Activated effector memory CD4-positive, alpha-beta T cell treated with anti-CD3 and anti-CD28 coated beads, Interleukin-2, amount 50 U/mL, for 16 hours (primary cell): ENCODE results near the gene KIF25.
A peak's percentile ranks its signal among the peaks of the same experiment; 100 is the strongest.

Source experiments
- DNase-seq: peaks from one replicate; pipeline ENCODE4 v3.0.0-alpha.2; 2020

KIF25 gene

GRCh38 chr6:168039301-168039700 lies 41.8 kb downstream of the KIF25 start:
- DNase-seq = no peak

DNA sequence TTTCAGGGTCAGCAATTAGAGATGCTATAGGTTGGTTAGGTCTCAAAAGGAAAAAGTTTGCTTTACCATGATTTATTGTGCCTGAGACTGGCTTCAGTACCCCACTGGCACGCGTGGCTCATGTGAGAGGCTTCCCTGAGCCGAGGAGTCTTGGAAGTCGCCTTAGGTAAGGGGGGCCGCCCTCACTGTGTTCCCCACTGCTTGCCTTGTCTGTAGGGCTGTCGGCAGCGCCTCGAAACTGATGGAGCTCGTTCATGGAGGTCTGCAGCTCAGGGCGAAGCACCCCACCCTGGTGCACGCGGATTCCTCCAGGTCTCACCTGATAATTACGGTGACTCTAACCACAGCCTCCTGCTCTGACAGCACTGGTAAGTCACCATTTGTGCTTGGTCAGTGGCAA lies 42.4 kb downstream of the KIF25 start:
- DNase-seq = no peak

GRCh38 chr6:168040856-168041496 lies 43.5 kb downstream of the KIF25 start:
- no peak for DNase-seq

GRCh38 chr6:168041928-168042327 lies 44.5 kb downstream of the KIF25 start:
- no peak for DNase-seq

DNA sequence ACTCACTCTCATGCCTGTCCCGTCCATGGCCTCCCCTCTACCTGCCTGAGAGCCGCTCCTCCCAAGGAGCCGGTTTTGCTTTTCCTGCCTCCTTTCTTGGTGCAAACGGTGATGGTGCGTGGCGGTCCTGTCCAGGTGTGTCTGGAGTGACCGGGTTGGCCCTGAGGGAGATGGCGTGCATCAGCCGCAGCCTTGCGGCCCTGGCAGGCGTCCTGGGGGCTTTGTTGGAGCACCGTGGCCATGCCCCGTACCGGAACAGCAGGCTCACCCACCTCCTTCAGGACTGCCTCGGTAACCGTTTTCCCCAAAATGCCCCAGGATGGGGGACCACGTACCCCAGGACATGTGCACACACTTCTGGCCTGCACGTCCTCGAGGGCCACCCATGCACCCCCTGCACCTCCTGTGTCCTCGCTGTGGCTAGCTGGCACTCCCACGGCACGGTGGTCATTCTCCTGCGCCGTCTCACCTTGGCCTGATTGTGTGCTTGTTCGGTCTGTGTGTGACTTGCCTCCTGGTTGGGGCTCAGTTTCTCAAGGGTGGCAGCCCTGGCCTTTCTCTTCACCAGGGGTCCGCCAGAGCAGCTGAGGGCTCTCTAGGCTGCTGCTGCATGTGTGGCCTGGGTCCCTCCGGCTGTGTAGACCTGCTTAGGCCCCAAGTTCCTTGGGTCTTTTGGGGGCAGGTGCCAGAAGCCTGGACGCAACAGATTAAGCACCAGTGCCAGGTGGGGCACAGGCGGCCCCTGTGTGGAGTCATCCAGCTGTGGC lies 45.1 kb downstream of the KIF25 start:
- DNase-seq = no peak

GRCh38 chr6:168043193-168043847 lies 45.8 kb downstream of the KIF25 start:
- DNase-seq = no peak

DNA sequence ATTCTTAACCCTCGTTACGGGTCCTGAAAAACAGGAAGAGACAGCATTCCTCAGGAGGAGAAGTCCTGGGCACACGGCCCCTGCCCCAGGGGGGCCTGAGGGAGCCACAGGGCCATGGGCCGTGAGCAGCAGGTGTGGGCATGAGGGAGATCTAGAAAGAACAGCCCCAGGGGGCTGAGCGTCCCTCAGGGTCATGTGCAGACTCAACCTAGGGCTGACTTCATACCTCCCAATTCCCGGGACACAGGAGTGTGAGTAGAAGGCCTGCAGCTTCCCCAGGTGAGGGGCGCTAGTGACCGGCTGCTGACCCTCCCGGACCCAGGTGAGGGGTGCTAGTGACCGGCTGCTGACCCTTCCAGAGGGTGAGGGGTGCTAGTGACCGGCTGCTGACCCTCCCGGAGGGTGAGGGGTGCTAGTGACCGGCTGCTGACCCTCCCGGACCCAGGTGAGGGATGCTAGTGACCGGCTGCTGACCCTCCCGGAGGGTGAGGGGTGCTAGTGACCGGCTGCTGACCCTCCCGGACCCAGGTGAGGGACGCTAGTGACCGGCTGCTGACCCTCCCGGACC lies 46.5 kb downstream of the KIF25 start:
- DNase-seq = no peak

GRCh38 chr6:168044521-168045130 lies 47.2 kb downstream of the KIF25 start:
- no peak for DNase-seq

- no peak for DNase-seq
These were observed 47.7 kb downstream of the KIF25 start for GRCh38 chr6:168045141-168045691.

DNA sequence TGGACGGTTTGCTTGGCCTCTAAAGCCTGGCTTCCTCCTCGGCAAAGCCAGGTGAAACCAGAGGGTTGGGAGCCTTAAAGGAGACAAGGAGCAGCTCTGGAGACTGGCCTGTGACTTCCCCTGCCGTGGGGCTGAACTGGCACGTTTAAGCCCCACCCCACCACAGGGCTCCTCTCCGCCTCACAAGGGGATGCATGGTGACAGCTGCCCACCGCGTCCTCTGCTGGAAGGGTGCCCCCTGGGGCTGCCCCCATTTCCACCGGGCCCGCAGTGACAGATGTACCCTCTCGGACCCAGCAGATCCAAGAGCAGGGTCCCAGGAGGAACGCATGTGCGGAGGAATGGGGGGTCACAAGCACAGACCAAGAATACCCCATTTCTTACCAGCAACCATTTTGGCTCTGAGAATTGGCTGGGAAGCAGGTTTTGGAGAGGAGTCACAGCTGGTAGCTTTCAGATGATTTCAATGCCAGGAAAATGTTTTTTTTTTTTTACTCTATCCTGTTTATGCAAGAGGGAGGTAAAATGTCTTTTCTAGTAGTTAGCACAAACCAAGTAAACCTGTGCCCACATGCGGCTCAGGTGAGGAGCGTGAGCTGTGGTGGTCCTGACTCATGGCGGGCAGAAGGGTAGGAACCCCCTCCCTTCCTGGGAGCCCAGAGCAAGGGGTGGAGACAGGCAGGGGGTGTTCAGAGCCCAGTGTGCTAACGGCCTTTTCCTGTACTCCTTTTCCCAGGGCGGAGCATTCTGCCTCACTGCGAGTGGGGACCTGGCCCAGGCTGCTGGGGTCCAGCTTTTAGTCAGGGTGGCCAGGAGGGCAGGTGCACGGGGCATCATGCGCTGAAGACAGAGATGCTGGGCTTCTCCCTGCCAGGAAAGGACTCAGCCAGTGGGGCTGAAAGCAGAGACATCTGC lies 48.5 kb downstream of the KIF25 start:
- peak; percentile 48 for DNase-seq

- DNase-seq = peak; percentile 17
These were observed 49.2 kb downstream of the KIF25 start for GRCh38 chr6:168046696-168047095.

- peak; percentile 56 for DNase-seq
These were observed 50.6 kb downstream of the KIF25 start for GRCh38 chr6:168047841-168048723.

DNA sequence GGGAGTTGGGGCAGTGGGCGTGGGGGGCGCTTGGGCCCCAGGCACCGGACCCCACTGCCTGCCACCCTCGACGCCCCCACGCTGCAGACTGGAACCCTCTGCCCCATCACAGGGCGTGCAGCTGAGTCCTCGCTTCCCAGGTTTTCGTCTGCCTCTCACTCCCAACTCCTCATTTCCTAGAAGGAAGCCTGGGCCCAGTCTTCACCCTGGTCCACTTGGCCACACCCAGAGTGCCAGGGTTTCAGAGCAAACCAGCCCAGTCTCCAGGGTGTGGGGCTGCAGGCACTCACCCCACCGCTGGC lies 51.2 kb downstream of the KIF25 start:
- no peak for DNase-seq

DNA sequence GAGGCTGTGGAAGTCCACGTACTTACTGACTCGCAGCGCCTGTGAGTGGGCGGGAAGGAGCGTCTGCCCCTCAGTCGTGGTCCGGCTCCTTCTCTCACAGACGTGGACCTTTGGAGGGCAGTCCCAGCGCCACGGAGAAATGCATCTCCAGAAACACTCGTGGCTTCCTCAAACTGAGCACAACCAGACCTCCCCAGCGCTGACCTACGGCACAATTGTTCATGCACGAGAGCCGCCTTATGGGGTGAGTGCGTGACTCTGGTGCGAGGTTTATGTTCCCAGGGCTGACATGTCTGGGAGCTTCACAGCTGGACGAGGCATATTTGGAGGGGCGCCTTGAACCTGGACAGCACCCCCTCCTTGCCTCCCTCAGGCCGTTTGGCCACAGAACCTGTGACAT lies 51.8 kb downstream of the KIF25 start:
- no peak for DNase-seq

DNA sequence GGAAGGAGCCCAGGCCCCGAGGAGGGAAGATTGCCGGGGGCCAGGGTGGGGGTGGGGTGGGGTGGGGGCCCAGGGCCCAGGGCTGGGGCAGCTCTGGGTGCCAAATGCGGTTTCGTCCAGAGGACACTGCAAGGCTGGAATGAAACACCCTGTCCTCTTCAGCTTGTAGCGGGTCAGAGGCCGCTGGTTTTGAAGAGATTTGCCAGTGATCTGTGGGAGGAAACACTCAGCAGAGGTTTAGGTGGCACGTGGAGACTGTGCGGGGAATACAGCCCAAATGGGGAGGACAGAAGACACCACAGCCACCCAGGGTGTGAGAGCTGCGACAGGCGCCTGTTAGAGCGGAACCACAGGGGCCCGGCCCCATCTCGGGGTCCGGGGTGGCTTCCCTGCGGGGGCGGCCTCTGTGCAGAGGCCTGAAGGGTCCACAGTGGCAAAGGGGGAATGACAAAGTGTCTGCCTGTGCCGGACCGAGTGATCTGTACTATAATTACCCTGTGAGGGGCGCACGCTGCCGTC lies 52.3 kb downstream of the KIF25 start:
- no peak for DNase-seq

- DNase-seq = no peak
These were observed 52.9 kb downstream of the KIF25 start for GRCh38 chr6:168050225-168050880.

DNA sequence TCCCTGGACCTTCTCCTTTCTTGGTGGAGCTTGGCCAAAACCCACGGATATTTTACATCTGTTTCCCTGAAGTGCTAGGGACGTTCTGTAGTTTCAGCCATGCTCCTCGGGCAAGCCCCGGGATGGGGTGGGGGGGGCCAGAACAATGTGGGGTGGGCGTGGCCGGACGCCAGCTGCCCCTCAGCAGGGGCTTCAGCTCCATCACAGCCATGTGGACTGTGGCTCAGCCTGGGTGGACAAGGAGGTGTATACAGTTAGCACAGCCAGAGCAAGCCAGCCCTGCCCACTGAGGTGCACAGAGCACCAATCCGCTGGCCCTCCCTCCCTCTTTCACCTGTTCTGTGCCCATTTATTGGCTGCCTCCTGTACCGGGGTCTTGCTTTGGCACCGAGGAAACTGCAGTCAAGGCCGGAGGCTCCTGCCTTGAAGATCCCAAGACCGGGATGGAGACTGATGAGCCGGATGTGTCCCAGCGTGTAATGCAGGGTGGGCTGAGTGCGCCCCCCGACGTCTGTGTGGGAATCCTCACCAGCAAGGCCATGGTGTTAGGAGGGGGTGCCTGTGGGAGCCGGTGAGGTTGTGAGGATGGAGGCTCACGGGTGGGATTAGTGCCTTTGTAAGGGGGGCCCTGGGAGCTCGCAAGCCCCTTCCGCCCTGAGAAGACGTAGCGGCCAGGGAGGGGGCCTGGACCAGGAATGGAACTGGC lies 53.6 kb downstream of the KIF25 start:
- DNase-seq = no peak

- no peak for DNase-seq
These were observed 54.2 kb downstream of the KIF25 start for GRCh38 chr6:168051648-168052047.

DNA sequence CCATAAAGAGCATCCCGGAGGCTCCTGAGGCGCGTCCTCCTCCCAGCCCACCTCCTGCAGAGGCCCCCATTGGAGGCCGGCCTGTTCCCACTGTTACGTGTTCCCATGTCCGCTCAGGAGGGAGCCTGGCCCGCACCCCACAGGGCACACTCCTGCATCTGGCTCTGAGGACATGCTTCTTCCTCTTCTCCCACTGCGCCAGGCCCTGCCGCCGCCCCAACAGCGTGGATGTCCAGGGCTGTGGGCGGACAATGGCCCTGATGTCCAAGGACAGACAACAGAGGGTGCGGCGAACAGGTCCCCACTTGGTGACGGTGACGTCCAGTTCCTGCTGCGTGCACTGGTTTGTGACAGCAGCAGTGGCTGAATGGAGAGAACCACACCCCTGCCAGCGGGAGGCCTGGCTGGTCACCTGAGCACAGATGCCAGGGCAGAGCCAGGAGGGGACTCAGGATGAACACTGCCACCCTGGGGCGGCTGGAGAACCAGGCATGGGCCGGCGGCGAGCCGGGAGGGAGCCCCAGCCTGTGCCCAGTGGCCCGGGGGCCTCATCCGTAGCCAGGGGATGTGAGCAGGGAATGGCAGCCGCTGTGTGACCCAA lies 54.9 kb downstream of the KIF25 start:
- no peak for DNase-seq
